NCI-H2227 (cell line): ENCODE data around the gene MRPS2.
"Not testable (repeated sequence)": the region's sequence is repeated elsewhere in the genome, so short reads cannot be mapped to it uniquely, and the experiment has no call there.

ENCODE experiments used
- DNase-seq: peaks from one replicate; lab custom pipeline; 2025; ENCODE audit not compliant: unreplicated experiment; lab: John Stamatoyannopoulos, UW

The MRPS2 gene

GRCh38 chr9:135499326-135500070 lies 984 bp upstream of the MRPS2 start:
- DNase-seq = peak; percentile 89

- DNase-seq = no peak
These were observed 384 bp upstream of the MRPS2 start for GRCh38 chr9:135500071-135500524.

- peak; percentile 2 for DNase-seq
These were observed 1.0 kb downstream of the MRPS2 start for GRCh38 chr9:135501261-135502167.

GRCh38 chr9:135502168-135502872 lies 1.8 kb downstream of the MRPS2 start:
- DNase-seq = no peak

- DNase-seq = no peak
These were observed 2.4 kb downstream of the MRPS2 start for GRCh38 chr9:135502873-135503321.

GRCh38 chr9:135503371-135504261 lies 3.1 kb downstream of the MRPS2 start:
- DNase-seq = no peak

- peak; percentile 33 for DNase-seq
These were observed 4.1 kb downstream of the MRPS2 start for GRCh38 chr9:135504262-135505243.

GRCh38 chr9:135505406-135506187 lies 5.1 kb downstream of the MRPS2 start:
- DNase-seq = no peak

- no peak for DNase-seq
These were observed 6.0 kb downstream of the MRPS2 start for GRCh38 chr9:135506327-135507103.

- no peak for DNase-seq
These were observed 6.9 kb downstream of the MRPS2 start for GRCh38 chr9:135507104-135508035.

- no peak for DNase-seq
These were observed 7.8 kb downstream of the MRPS2 start for GRCh38 chr9:135508211-135508820.

- no peak for DNase-seq
These were observed 9.0 kb downstream of the MRPS2 start for GRCh38 chr9:135509458-135509857.

GRCh38 chr9:135512241-135512603 lies 11.7 kb downstream of the MRPS2 start:
- DNase-seq = no peak

- DNase-seq = no peak
These were observed 12.4 kb downstream of the MRPS2 start for GRCh38 chr9:135512904-135513303.

- DNase-seq = no peak
These were observed 12.9 kb downstream of the MRPS2 start for GRCh38 chr9:135513351-135513846.

GRCh38 chr9:135513906-135514305 lies 13.4 kb downstream of the MRPS2 start:
- DNase-seq = not testable (repeated sequence)
